GM18511 (cell line): ENCODE measurements around the gene GLT1D1.
A peak's percentile ranks its signal among the peaks of the same experiment; 100 is the strongest.
"Not testable (repeated sequence)": the region's sequence is repeated elsewhere in the genome, so short reads cannot be mapped to it uniquely, and the experiment has no call there.

ENCODE experiments used
- ATAC-seq: cut with Tn5 transposase; IDR thresholded peaks from one replicate; pipeline ENCODE4 v1.9.1; 2021; ENCODE audit warnings: mild to moderate bottlenecking, moderate library complexity; ENCODE audit not compliant: unreplicated experiment

Gene GLT1D1

GRCh38 chr12:128852885-128853599 lies at the start of gene GLT1D1:
GLT1D1 (plus strand) TSS chr12:128853478; CDS start chr12:128853582, 104 bp downstream.
- peak; percentile 34 for ATAC-seq

- ATAC-seq = no peak
These were observed 49.5 kb upstream of the GLT1D1 start for GRCh38 chr12:128803788-128804187.

GRCh38 chr12:128804762-128805161 lies 48.5 kb upstream of the GLT1D1 start:
- ATAC-seq = peak; percentile 73

GRCh38 chr12:128805406-128805805 lies 47.9 kb upstream of the GLT1D1 start:
- ATAC-seq = not testable (repeated sequence)

- no peak for ATAC-seq
These were observed 46.7 kb upstream of the GLT1D1 start for GRCh38 chr12:128806573-128806972.

GRCh38 chr12:128807161-128807724 lies 46.0 kb upstream of the GLT1D1 start:
- ATAC-seq = no peak

GRCh38 chr12:128808651-128809050 lies 44.6 kb upstream of the GLT1D1 start:
- no peak for ATAC-seq

GRCh38 chr12:128810182-128811127 lies 42.8 kb upstream of the GLT1D1 start:
- ATAC-seq = peak; percentile 81

GRCh38 chr12:128811806-128812205 lies 41.5 kb upstream of the GLT1D1 start:
- no peak for ATAC-seq

- ATAC-seq = no peak
These were observed 39.9 kb upstream of the GLT1D1 start for GRCh38 chr12:128813392-128813791.

GRCh38 chr12:128813883-128814282 lies 39.4 kb upstream of the GLT1D1 start:
- peak; percentile 29 for ATAC-seq

- ATAC-seq = no peak
These were observed 38.6 kb upstream of the GLT1D1 start for GRCh38 chr12:128814411-128815261.

GRCh38 chr12:128815779-128816642 lies 37.3 kb upstream of the GLT1D1 start:
- ATAC-seq = no peak

GRCh38 chr12:128816643-128816920 lies 36.7 kb upstream of the GLT1D1 start:
- ATAC-seq = no peak

- peak; percentile 50 for ATAC-seq
These were observed 35.9 kb upstream of the GLT1D1 start for GRCh38 chr12:128817111-128818015.

GRCh38 chr12:128818065-128819022 lies 34.9 kb upstream of the GLT1D1 start:
- ATAC-seq = peak; percentile 44

GRCh38 chr12:128819293-128820144 lies 33.8 kb upstream of the GLT1D1 start:
- no peak for ATAC-seq
